GM19043 (cell line): Measurements from ENCODE around the gene MPZL1.
"Not testable (repeated sequence)": the region's sequence is repeated elsewhere in the genome, so short reads cannot be mapped to it uniquely, and the experiment has no call there.

Experiments used
- ATAC-seq: cut with Tn5 transposase; IDR thresholded peaks from one replicate; pipeline ENCODE4 v1.9.1; 2021; ENCODE audit warnings: low read depth; ENCODE audit not compliant: unreplicated experiment

MPZL1 gene

GRCh38 chr1:167803358-167804207, 81.8 kb downstream of the MPZL1 start:
- peak; percentile 79 for ATAC-seq

- peak; percentile 57 for ATAC-seq
These were observed 83.3 kb downstream of the MPZL1 start for GRCh38 chr1:167805041-167805556.

GRCh38 chr1:167806235-167806634, 84.5 kb downstream of the MPZL1 start:
- ATAC-seq: not testable (repeated sequence)

- ATAC-seq: not testable (repeated sequence)
These were observed 84.9 kb downstream of the MPZL1 start for GRCh38 chr1:167806676-167807075.

- no peak for ATAC-seq
These were observed 86.3 kb downstream of the MPZL1 start for GRCh38 chr1:167808104-167808503.

- ATAC-seq: no peak
These were observed 86.9 kb downstream of the MPZL1 start for GRCh38 chr1:167808690-167809089.

- no peak for ATAC-seq
These were observed 91.2 kb downstream of the MPZL1 start for GRCh38 chr1:167812972-167813371.

GRCh38 chr1:167815650-167816049, 93.9 kb downstream of the MPZL1 start:
- no peak for ATAC-seq

GRCh38 chr1:167819849-167820683, 98.3 kb downstream of the MPZL1 start:
- ATAC-seq: peak; percentile 70

- no peak for ATAC-seq
These were observed 99.0 kb downstream of the MPZL1 start for GRCh38 chr1:167820684-167821355.

GRCh38 chr1:167821356-167821685, 99.5 kb downstream of the MPZL1 start:
- no peak for ATAC-seq

GRCh38 chr1:167821969-167822685, 100.3 kb downstream of the MPZL1 start:
- ATAC-seq: no peak

GRCh38 chr1:167824163-167824794, 102.5 kb downstream of the MPZL1 start:
- ATAC-seq: no peak

GRCh38 chr1:167825419-167826079, 103.8 kb downstream of the MPZL1 start:
- no peak for ATAC-seq

- ATAC-seq: no peak
These were observed 104.3 kb downstream of the MPZL1 start for GRCh38 chr1:167826127-167826526.

GRCh38 chr1:167829868-167830267, 108.1 kb downstream of the MPZL1 start:
- no peak for ATAC-seq

- not testable (repeated sequence) for ATAC-seq
These were observed 108.9 kb downstream of the MPZL1 start for GRCh38 chr1:167830668-167831067.

- no peak for ATAC-seq
These were observed 110.9 kb downstream of the MPZL1 start for GRCh38 chr1:167832693-167833092.

- no peak for ATAC-seq
These were observed 112.1 kb downstream of the MPZL1 start for GRCh38 chr1:167833904-167834303.
